Neuronal stem cell (in vitro differentiated cells): ENCODE results near the gene PPARG.

Source experiments
- DNase-seq: peaks from one replicate; pipeline ENCODE4 v3.0.0-alpha.2; 2013; ENCODE audit warnings: low spot score
- H2AFZ ChIP-seq: one replicate; pipeline ENCODE4 v1.6.1; 2013; ENCODE audit warnings: mild to moderate bottlenecking, low read length, inconsistent platforms
- H2AK5ac ChIP-seq: 2 replicates; pipeline ENCODE4 v1.6.1; 2013; ENCODE audit warnings: low read depth, mild to moderate bottlenecking, inconsistent platforms, low read length, moderate library complexity, mixed read lengths
- H2BK120ac ChIP-seq: 2 replicates; pipeline ENCODE4 v1.6.1; 2013; ENCODE audit warnings: low read depth, mild to moderate bottlenecking, inconsistent platforms, low read length, moderate library complexity, mixed read lengths
- H2BK12ac ChIP-seq: one replicate; pipeline ENCODE4 v1.6.1; 2013; ENCODE audit warnings: low read length, inconsistent platforms
- H2BK15ac ChIP-seq: 2 replicates; pipeline ENCODE4 v1.6.1; 2013; ENCODE audit warnings: mild to moderate bottlenecking, low read length, inconsistent platforms, mixed read lengths
- H2BK5ac ChIP-seq: one replicate; pipeline ENCODE4 v1.6.1; 2013; ENCODE audit warnings: inconsistent platforms, mild to moderate bottlenecking, low read length, moderate library complexity
- H3K14ac ChIP-seq: one replicate; pipeline ENCODE4 v1.6.1; 2013; ENCODE audit warnings: low read length, inconsistent platforms
- H3K18ac ChIP-seq: 2 replicates; pipeline ENCODE4 v1.6.1; 2013; ENCODE audit warnings: low read length, inconsistent platforms
- H3K23ac ChIP-seq: 2 replicates; pipeline ENCODE4 v1.6.1; 2013; ENCODE audit warnings: low read depth, mild to moderate bottlenecking, mixed read lengths, low read length, inconsistent platforms; ENCODE audit not compliant: poor library complexity
- H3K27ac ChIP-seq: replicated peaks from 3 replicates; pipeline ENCODE4 v1.5.1; 2013; ENCODE audit warnings: low read length, inconsistent platforms
- H3K27me3 ChIP-seq, 3 experiments: 2 replicates each; pipeline ENCODE4 v1.6.1; 2013; ENCODE audit warnings: low read length in 3 of 3, mild to moderate bottlenecking in 2 of 3, inconsistent platforms in 1 of 3, low read depth in 1 of 3, mixed read lengths in 1 of 3, moderate library complexity in 1 of 3; ENCODE audit not compliant: control insufficient read depth in 3 of 3, insufficient read depth in 3 of 3
- H3K36me3 ChIP-seq, 2 donors: replicated peaks in 1 of 2; 2 replicates each; pipeline ENCODE4 v1.6.1; 2013; ENCODE audit warnings: low read length in 2 of 2; ENCODE audit not compliant: control insufficient read depth in 2 of 2, insufficient read depth in 2 of 2
- H3K4ac ChIP-seq: 2 replicates; pipeline ENCODE4 v1.6.1; 2013; ENCODE audit warnings: inconsistent platforms, mild to moderate bottlenecking, low read length, moderate library complexity
- H3K4me1 ChIP-seq, 2 donors: 1 replicate in 1 of 2; 2 replicates in 1 of 2; pipeline ENCODE4 v1.6.1; 2013; ENCODE audit warnings: low read length in 2 of 2, low read depth in 1 of 2; ENCODE audit not compliant: control insufficient read depth in 2 of 2, insufficient read depth in 1 of 2
- H3K4me2 ChIP-seq: one replicate; pipeline ENCODE4 v1.6.1; 2013; ENCODE audit warnings: mild to moderate bottlenecking, low read length, inconsistent platforms; ENCODE audit not compliant: insufficient read depth, poor library complexity, severe bottlenecking
- H3K4me3 ChIP-seq, 2 donors: 2 replicates each; pipeline ENCODE4 v1.5.1; 2013; ENCODE audit warnings: low read length in 2 of 2, mild to moderate bottlenecking in 2 of 2, inconsistent platforms in 1 of 2, moderate library complexity in 1 of 2
- H3K79me1 ChIP-seq: one replicate; pipeline ENCODE4 v1.6.1; 2013; ENCODE audit warnings: low read depth, mild to moderate bottlenecking, inconsistent platforms, low read length, moderate library complexity
- H3K9ac ChIP-seq: one replicate; pipeline ENCODE4 v1.6.1; 2013; ENCODE audit warnings: mild to moderate bottlenecking, low read depth, low read length, inconsistent platforms; ENCODE audit not compliant: poor library complexity
- H3K9me3 ChIP-seq, 2 donors: replicated peaks in 1 of 2; 2 replicates each; pipeline versions ENCODE3 to v1.6.1; 2013; ENCODE audit warnings: low read length in 2 of 2, mild to moderate bottlenecking in 2 of 2, inconsistent platforms in 1 of 2, low read depth in 1 of 2, mixed read lengths in 1 of 2, moderate library complexity in 1 of 2; ENCODE audit not compliant: control insufficient read depth in 2 of 2, insufficient read depth in 1 of 2
- H4K8ac ChIP-seq: one replicate; pipeline ENCODE4 v1.6.1; 2013; ENCODE audit warnings: low read depth, mild to moderate bottlenecking, inconsistent platforms, low read length, moderate library complexity
- H4K91ac ChIP-seq: one replicate; pipeline ENCODE4 v1.6.1; 2013; ENCODE audit warnings: low read length, low read depth, mild to moderate bottlenecking, inconsistent platforms; ENCODE audit not compliant: poor library complexity
- WGBS, 2 donors: extraction: QIAGEN DNeasy Blood & Tissue Kit; methylation state at CpG; one replicate each; pipeline ENCODE4 v1.1.7; 2013; ENCODE audit warnings: missing lambda C conversion rate in 2 of 2, mixed read lengths in 1 of 2; ENCODE audit not compliant: insufficient read length in 2 of 2, insufficient replicate concordance in 1 of 2; ENCODE audit errors: extremely low coverage in 2 of 2; 5-methylcytosine and 5-hydroxymethylcytosine counted together

Gene PPARG

DNA sequence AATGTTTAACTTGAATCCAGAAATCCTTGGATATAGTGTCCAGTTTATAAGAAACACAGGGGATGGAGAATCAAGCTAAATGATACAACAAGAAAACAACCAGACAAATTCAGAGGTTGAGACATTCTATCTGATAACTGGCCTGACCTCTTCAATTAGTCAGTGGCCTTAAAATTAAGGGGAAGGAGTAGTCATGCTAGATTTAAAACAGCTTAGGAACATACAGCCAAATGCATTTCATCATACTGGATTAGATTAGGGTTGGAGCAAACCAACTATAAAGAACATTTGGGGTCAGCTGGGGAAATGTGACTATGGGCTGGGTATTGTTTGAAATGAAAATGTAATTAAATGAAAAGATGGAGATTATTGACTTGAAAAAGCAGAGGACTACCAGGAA, 53.3 kb downstream of the PPARG start:
- DNase-seq: no peak
- H2AK5ac ChIP-seq: no peak overlapping the region
- H4K91ac ChIP-seq: no peak overlapping the region
- no peak overlapping the region for H3K27ac ChIP-seq
- H2BK5ac ChIP-seq: no peak overlapping the region
- peaks cover 0 to 4% (median 0%) of the 10 kb centered on the region in 3 experiments for H3K27me3 ChIP-seq
- H3K4me1 ChIP-seq: no peaks in the 10 kb centered on the region
- no peak overlapping the region for H2AFZ ChIP-seq
- H3K9ac ChIP-seq: no peak overlapping the region
- H3K23ac ChIP-seq: no peak overlapping the region
- no peaks in the 10 kb centered on the region for H3K9me3 ChIP-seq
- no peak overlapping the region for H3K4me2 ChIP-seq
- no peak overlapping the region for H2BK120ac ChIP-seq
- no peak overlapping the region for H3K4ac ChIP-seq
- H3K4me3 ChIP-seq: no peak overlapping the region
- no peaks in the 10 kb centered on the region for H3K79me1 ChIP-seq
- no peak overlapping the region for H2BK15ac ChIP-seq
- H3K36me3 ChIP-seq: no peaks in the 10 kb centered on the region
- no peak overlapping the region for H2BK12ac ChIP-seq
- no peak overlapping the region for H4K8ac ChIP-seq
- no peak overlapping the region for H3K18ac ChIP-seq
- H3K14ac ChIP-seq: no peak overlapping the region

DNA sequence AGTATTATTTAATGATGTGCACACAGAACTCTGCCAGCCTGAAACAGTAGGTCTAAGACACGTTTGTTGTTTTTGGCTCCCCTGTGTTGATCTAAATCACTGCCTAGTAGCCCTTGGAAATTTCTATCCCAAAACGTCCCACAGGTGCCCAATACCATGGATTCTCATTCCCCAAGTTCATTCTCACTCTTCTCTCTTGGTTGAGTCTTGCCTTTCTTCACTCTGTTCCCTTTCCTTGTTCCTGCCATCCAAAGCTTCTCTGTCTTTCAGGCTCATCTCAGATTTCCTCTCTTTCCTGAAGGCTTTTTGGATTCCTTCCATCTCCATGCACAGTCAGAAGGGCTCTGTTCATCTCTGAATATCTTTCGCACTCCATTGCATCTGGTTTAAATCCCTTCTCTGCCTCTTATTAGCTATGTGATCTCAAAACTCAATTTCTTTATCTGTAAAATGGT, 54.2 kb downstream of the PPARG start:
- no peaks in the 10 kb centered on the region for H3K79me1 ChIP-seq
- H3K4me2 ChIP-seq: no peak overlapping the region
- H3K4me3 ChIP-seq: no peak overlapping the region
- no peaks in the 10 kb centered on the region for H3K9me3 ChIP-seq
- no CpG with 5 or more reads among the region's 3 CpGs for whole genome bisulfite sequencing, 2 donors
- H4K8ac ChIP-seq: no peak overlapping the region
- no peak overlapping the region for H3K27ac ChIP-seq
- no peak overlapping the region for H4K91ac ChIP-seq
- DNase-seq: no peak
- H2AK5ac ChIP-seq: no peak overlapping the region
- no peaks in the 10 kb centered on the region for H3K4me1 ChIP-seq
- H2BK120ac ChIP-seq: no peak overlapping the region
- no peak overlapping the region for H2AFZ ChIP-seq
- no peak overlapping the region for H3K14ac ChIP-seq
- no peak overlapping the region for H3K9ac ChIP-seq
- no peak overlapping the region for H3K18ac ChIP-seq
- H3K27me3 ChIP-seq: peaks cover 0 to 4% (median 0%) of the 10 kb centered on the region in 3 experiments
- no peak overlapping the region for H2BK12ac ChIP-seq
- H3K23ac ChIP-seq: no peak overlapping the region
- H3K4ac ChIP-seq: no peak overlapping the region
- H3K36me3 ChIP-seq: no peaks in the 10 kb centered on the region
- no peak overlapping the region for H2BK5ac ChIP-seq
- H2BK15ac ChIP-seq: no peak overlapping the region

- Histone ChIP-seq H3K9me3 (no peaks in the 10 kb centered on the region), H2AFZ (no peak overlapping the region), H3K9ac (no peak overlapping the region), H2BK120ac (no peak overlapping the region), H3K4me2 (no peak overlapping the region), H2BK15ac (no peak overlapping the region), H4K8ac (no peak overlapping the region), H2AK5ac (no peak overlapping the region), H3K27ac (no peak overlapping the region), H3K4ac (no peak overlapping the region), H3K4me1 (no peaks in the 10 kb centered on the region), H3K36me3 (no peaks in the 10 kb centered on the region), H3K18ac (no peak overlapping the region), H3K23ac (no peak overlapping the region), H4K91ac (no peak overlapping the region), H2BK12ac (no peak overlapping the region), H3K27me3 (no peaks in the 10 kb centered on the region), H2BK5ac (no peak overlapping the region), H3K14ac (no peak overlapping the region), H3K4me3 (no peak overlapping the region), H3K79me1 (no peaks in the 10 kb centered on the region)
- WGBS, 2 donors: no CpG with 5 or more reads among the region's 5 CpGs
- DNase-seq: no peak
These were observed 56.3 kb downstream of the PPARG start for GRCh38 chr3:12345141-12345561.

DNA sequence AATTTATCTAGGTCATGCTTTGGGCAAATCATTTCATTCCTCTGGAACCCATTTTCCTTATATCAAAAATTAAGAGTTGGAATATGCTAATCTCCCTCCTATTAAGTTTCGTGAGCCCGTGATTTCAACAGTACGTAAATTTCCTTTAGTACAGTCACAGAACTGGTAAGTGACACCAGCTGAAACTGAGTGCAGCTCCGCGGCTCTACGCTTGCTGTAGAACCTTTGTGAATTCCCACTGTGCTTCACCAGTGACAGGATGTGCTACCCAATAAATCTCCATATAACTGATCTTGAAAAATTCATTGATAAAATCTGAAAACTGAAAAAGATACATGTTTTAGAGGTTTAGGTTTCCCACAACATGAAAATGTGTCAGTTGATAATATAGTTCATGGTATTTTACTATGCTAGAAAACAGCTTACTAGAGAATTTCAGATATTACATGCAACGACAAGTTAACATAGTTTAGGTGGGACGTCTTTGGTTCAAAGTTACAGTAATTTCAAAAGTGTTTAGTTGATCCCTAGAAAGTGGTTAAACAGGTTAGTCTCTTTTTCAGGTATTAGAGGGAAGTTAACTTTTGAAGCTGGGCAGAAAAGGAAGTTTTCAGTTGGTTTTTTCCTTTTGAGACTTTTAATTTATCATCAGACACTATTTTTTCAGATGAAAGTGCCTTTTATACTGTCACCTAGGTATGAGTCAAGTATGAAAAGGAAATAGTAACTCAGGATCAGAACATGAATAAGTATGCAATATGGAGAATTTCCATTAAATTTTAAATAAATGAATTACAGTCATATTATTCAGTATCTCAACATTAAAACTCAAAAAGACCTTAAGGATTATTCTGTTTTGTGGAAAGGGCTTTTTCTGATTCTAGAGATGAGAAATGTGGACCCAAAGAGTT, 57.0 kb downstream of the PPARG start:
- no peak overlapping the region for H3K14ac ChIP-seq
- no peak overlapping the region for H4K8ac ChIP-seq
- H3K4me2 ChIP-seq: no peak overlapping the region
- no peak overlapping the region for H3K9ac ChIP-seq
- no peak overlapping the region for H3K23ac ChIP-seq
- H3K79me1 ChIP-seq: no peaks in the 10 kb centered on the region
- H2BK5ac ChIP-seq: no peak overlapping the region
- H3K4ac ChIP-seq: no peak overlapping the region
- no peak overlapping the region for H3K27ac ChIP-seq
- no peak overlapping the region for H4K91ac ChIP-seq
- H3K27me3 ChIP-seq: no peaks in the 10 kb centered on the region
- no peak for DNase-seq
- no peak overlapping the region for H3K18ac ChIP-seq
- H3K4me3 ChIP-seq: no peak overlapping the region
- no peak overlapping the region for H2AK5ac ChIP-seq
- H2BK12ac ChIP-seq: no peak overlapping the region
- H2AFZ ChIP-seq: no peak overlapping the region
- no peak overlapping the region for H2BK15ac ChIP-seq
- WGBS, 2 donors: no CpG with 5 or more reads among the region's 8 CpGs
- no peaks in the 10 kb centered on the region for H3K4me1 ChIP-seq
- no peaks in the 10 kb centered on the region for H3K36me3 ChIP-seq
- H2BK120ac ChIP-seq: no peak overlapping the region
- H3K9me3 ChIP-seq: no peaks in the 10 kb centered on the region
